Measurements from ENCODE around the gene PCID2.
"Not testable (repeated sequence)": the region's sequence is repeated elsewhere in the genome, so short reads cannot be mapped to it uniquely, and the experiment has no call there.

PCID2 gene

DNA sequence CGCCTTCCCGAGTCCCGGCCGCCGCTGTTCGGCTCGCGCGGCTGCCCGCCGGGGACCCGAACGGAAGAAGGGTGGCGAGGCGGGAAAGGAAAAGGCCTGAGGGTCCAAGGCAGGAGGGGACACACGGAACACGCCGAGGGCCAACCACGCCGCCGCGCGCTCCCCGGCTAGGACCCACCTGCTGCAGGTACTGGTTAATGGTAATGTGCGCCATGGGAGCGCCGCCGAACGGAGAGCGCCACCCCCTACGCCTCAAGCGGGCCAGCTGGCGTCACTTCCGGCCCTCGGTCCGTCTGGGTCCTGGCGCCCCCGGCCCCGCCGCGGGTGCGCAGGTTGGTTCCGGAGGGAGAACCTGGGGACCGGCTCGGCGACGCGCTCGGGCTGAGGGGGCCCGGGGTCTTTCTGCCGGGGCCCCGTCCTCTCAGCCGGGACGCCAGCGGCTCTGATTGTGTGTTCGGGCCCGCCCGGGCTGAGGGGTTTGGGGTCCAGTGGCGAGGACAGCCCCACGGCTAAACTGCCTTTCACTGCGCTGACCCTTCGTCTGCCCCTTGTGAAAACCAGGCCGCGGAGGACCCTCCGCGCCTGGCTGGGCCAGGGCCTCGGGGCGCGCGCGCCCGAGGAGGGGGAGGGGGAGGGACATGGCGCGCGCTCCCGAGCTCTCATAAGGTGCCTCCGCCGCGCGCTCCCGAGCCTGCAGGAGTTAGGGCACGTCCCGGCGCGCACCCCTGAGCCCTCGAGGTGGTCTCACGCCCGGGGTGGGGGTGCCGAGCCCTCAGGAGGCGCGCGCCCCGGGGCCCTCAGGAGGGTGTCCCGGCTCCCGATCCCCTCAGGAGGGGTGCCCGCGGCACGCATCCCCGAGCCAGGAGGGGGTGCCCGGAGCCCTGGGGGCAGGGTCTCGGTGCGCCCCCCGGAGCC lies at the start of gene PCID2:
TSS of gene PCID2 (minus strand) at position 249 of the 915 bp plus-strand sequence. CDS start at position 214, 35 bp downstream.
- peak; percentile 56 for DNase-seq

DNA sequence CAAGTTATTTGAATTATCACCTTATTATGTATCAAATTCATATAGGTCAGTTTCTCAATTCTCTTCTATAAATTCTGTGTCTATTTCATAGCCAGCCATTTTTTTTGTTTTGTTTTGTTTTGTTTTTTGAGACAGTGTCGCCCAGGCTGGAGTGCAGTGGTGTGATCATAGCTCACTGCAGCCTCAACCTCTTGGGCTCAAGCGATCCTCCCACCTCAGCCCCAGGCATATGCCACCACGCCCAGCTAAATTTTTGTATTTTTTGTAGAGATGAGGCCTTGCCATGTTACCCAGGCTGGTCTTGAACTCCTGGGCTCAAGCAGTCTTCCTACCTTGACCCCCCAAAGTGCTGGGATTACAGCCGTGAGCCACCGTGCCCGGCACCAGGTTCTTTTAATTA lies 49.4 kb upstream of the PCID2 start:
- DNase-seq, result not testable (repeated sequence)

DNA sequence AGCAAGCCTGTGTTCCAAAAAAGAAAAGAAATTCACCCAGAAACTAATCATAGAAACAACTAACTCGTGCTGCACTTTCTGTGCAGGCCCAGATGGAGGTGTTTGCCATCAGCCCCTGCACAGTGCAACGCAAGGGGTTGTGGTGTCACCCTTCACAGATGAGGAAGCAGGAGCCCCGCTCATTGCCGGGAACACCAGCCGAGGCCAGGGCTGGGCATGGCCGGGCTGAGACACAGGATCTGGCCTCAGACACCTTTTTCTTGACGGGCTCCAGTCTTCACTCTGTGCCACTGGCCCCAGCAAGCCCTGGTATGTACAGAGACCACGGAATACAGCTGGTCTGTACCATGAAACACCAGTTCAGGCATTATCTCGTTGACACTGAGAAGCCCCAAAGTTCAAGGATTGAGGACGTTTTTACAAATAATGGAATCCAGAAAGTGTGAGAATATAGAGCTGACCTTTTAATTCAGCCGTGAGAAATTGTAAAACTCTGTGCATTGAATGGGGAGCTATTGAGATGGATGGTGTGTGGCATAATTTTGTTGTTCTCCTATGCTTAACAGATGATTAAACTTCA lies 44.1 kb upstream of the PCID2 start:
- DNase-seq, result no peak

DNA sequence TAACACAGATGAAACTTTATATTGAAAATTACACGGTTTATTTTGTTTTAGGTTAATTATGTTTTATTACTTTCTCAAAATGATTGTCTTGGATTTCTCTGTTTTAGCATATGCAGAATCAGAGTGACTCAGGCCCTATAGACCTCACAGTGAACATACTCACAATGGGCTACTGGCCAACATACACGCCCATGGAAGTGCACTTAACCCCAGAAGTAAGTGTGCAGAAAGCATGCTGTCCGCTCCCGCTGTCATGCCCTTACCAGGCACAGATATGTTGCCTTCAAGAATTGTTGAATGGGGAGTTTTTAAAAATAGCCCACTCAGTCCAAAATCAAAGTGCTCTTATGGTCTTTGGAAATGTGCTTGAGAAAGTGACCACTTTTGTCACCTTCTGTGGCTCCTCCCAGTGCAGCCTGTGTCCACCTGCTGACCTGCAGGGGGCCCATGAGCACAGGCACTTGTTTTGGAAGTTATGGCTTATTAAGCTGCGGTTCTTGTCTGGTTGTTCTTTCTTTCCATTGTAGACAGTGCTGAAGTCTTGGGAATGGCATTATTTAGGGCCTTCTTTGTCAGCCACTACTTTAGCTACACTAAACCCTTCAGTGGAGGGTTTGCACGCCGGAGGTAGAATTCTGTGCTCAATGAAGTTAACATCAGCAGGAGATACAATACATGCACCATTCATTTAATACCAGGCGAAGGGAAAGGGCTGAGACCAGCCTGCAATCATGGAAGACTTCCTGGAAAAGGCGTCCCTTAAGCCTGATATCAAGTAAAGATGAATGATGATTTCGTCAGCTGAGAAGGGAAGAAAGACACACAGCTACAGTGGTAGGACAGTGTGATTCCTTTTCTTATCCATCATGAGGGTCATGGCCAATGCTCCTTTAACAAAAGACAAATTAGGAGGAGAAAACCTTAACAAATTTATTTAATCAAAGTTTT lies 37.7 kb upstream of the PCID2 start:
- DNase-seq, result no peak

DNA sequence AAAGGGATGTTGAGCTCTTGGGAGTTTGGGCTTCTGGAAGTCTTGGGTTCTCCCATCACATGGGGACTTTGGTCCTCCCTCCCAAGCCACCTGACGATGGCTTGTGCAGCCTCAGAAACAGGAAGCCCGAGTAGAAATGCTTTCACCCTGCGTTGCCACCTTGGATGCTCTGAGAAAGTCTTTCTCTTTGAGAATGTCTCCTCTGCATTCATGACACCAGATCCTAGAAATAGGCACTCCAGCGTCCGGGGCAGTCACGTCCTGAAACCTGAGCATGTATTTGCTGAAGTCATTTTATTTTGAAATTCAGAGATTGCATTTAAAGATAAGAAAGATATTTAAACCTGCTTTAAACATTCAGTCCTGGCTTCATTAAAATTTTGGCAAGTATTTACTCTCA lies 35.4 kb upstream of the PCID2 start:
- DNase-seq, result no peak

DNA sequence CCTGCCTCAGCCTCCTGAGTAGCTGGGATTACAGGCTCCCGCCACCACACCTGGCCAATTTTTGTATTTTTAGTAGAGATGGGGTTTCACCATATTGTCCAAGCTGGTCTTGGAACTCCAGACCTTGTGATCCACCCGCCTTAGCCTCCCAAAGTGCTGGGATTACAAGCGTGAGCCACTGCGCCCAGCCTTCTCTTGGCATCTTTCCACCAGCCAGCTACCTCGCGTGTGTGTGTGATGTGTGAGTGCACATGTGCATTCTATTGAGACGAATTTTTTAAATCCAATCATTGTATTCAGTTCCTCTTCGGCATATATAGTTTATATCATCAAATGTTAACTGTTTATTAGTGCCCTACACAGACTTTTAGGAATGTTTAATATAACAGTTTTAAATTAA lies 33.2 kb upstream of the PCID2 start:
- DNase-seq, result not testable (repeated sequence)

DNA sequence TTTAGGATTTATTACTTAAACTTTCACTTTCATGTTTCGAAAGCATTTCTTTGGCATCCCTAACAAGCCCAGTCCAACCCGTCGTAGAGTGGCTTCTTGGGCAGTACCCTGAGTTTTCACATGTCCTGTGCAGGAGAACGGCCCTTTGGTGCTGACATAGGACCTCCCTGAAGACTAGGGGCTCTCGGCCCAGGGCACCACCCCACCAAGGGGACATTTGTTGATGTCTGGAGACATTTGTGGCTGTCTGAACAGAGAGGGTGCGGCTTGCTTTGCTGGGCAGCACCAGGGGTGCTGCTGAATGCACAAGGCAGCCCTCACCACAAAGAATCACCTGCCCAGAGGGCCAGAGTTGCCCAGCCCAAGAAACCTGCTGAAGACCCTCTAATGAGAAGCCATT lies 31.5 kb upstream of the PCID2 start:
- no peak for DNase-seq

DNA sequence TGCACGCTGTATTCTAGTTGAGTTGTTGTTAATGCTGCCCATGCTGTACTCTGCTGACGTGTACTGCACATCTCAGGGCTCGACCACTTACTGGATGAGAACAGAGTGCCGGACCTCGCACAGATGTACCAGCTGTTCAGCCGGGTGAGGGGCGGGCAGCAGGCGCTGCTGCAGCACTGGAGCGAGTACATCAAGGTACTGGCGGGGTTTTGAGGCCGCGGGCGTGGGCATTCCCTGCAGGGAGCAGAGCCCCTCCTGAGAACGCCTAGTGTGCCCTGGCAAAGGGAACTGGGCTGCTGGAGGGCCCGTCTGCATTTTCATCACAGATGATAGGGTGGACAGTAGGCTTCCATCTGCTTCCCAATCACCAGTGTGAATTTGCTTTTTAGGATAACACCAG lies 30.9 kb upstream of the PCID2 start:
- DNase-seq, result no peak

DNA sequence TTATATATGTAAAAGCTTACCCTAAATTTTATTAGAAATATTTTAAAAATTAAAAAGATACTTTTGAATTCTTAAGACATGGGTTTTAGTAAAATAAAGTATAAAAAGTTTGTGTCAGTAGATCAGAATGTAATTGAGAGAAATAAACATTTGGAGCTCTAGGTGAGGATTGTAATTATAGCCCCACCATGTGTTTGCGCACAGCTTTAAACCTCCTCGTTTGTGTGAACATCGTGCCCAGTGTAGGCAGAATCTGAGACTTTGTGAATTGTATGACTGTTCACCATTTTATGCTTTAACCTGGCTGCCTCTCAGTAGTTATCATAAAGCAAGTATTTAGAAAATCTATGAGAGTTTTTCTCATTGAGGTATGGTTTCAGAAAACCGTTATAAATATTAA lies 30.1 kb upstream of the PCID2 start:
- DNase-seq, result no peak

DNA sequence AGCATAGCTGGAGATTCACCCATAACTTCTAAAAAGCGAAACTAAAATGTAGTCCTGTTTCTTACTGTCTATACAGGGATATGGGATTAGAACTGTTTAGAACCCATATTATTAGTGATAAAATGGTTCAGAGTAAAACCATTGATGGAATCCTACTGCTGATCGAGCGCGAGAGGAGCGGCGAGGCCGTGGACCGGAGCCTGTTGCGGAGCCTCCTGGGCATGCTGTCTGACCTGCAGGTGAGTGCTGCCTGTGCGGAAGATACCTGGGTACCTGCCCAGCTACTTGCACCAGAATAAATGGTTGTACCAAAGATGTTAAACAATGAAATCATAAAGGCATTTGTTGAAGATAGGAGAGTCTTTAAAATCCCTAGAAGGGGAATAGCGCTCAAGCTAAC lies 24.6 kb upstream of the PCID2 start:
- no peak for DNase-seq

DNA sequence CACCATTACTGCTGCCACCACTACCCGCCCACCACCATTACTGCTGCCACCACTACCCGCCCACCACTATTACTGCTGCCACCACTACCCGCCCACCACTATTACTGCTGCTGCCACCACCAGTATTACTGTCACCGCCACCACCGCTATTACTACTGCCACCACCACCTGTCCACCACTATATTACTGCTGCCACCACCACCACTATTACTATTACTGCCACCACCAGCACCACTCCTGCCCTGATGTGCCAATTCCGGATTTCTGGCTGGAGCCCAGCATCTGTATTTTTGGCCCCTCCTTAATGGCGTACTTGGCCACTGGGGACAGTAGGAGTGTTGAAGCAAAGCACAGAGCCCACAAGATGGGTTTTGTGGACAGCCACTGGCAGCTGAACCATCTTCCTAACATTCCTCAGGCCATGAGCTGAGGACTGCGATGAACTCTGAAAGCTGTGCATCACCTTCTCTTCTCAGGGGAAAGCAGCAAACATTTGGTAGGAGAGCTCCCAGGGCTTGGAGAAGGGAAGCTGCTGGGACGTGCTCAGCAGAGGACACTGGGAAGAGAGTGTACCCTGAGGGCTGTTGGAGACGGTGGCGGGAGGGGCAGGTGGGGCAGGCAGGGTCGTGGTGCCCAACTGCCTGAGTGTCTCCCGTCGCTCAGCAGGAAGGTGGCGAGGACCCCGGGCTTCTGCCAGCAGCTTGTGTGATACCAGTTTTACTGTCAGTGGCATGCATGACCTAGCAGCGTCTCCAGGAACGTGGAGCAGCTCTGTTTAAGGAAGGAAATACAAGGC lies 23.9 kb upstream of the PCID2 start:
- no peak for DNase-seq

DNA sequence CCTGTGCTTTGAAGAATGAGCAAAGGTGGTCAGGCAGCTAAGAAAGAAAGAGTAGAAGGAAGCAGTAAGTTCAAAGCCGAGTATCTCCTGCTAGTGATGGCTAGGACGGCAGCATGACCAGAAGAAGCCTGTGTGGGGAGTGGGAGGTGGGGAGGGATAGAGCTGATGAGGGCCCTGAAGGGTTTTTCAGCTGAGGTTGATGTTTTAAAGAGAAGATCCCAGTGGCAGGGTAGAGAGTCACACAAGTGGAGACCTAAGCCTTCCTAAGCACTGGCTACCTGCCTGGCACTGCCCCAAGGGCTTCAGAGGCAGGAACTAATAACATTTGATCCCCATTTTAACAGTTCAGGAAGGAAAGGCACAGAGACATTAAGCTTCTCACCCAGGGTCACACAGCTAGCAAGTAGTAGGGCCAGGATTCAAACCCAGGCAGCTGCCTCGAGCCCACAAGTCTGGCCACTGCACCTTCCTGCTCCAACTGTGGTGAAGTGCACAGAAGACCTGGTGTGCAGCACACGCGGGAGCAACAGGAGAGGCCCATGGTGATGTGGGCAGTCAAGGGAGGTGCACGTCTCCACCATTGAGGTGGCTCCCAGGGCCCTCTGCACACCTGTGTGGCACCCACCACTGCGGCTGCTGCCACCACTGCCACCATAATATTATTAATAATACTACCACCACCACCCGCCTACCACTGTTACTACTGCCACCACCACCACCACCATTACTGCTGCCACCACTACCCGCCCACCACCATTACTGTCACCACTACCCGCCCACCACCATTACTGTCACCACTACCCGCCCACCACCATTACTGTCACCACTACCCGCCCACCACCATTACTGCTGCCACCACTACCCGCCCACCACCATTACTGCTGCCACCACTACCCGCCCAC lies 23.1 kb upstream of the PCID2 start:
- no peak for DNase-seq

DNA sequence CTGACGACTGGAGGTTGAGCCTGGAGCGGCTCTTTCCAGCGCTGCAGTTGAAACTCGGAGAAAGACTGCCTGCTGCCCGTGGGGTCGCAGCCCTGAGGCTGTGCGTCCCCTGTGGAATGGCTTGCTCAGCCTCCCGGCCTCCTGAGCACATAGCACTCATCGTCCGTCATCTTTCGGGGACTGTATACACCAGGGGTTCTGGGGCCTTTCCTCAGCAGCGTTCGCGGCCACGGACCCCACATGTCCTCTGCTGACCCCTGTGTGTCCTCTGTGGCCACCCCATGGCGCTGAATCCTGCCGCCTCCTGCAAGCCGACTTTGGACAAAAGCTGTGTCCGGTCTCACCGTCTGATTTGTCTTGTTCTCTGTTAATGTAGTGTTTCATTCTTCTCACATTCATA lies 21.3 kb upstream of the PCID2 start:
- DNase-seq, result no peak

DNA sequence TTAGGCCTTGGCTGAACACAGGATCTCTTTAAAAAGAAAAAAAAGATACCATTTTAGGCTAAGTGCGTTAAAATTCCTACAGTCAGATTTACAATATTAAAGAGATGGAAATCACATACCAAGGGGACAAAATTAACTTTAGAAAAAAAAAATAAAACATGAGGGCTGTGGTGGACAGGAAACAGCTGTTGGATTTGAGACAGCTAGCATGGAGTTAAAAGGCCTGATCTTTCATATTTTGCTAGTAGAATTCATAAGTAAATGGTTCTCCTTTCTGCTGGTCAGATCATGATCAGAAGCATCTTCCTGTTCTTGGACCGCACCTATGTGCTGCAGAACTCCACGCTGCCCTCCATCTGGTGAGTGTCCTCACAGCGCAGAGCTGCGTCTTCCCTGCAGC lies 20.7 kb upstream of the PCID2 start:
- no peak for DNase-seq

DNA sequence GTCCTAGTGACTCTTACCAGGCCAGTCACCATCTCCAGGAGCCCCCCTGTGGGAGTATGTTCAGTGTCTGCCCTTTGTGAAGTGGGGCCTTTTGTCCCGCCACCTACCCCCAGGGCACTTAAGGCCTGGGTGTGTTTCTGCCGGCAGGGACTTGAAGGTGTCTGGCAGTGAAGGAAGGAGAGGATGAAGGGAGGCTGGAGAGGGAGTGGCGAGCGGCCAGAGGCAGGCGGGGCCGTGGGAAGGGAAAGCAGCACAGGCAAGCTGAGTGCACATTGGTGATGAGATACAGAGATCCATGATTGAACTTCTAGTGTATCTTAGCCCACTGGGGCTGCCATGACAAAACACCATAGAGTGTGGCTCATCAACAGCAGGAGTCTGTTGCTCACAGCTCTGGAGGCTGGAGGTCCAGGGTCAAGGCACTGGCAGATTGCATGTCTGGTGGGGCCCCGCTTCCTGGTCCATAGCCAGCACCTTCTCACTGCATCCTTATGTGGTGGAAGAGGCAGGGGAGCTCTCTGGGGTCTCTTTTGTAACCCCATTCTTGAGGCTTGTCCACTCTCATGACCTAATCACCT lies 18.5 kb upstream of the PCID2 start:
- no peak for DNase-seq

DNA sequence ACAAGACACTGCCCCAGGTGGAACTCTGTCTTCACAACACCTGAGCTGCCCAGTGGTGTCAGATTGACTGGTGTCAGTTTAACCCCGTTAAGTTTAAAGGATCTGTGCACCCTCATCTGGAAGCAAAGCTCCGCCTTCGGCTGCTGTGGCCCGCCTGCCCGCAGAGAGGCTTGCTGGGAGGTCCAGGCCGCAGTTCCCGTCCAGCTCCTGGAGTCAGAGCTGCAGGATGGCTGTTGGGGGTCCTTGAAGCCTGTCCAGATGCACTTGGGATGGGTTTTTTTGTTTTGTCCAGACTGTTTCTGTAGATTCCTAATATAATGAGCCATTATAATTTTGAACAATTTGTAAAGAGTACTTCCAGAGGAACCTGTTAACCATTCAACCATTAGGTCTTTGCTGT lies 17.0 kb upstream of the PCID2 start:
- no peak for DNase-seq

DNA sequence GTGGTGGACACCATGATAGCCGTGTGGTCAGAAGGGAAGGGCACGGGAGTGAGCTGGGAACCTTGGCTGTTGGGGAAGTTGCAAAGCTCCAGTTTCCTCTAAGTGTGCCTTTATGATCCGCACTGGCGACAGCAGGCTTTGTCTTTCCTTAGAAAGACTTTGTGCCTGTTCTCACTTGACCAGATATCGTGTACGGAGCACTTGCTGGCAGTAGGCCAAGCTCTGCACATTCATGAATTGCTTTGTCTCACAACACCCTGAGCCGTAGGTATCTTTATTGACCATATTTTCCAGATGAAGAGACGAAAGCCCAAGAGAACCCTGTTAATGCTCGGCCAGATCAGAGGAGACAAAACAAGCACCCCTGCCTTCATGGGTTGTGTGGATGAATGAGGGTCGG lies 16.0 kb upstream of the PCID2 start:
- DNase-seq, result no peak

DNA sequence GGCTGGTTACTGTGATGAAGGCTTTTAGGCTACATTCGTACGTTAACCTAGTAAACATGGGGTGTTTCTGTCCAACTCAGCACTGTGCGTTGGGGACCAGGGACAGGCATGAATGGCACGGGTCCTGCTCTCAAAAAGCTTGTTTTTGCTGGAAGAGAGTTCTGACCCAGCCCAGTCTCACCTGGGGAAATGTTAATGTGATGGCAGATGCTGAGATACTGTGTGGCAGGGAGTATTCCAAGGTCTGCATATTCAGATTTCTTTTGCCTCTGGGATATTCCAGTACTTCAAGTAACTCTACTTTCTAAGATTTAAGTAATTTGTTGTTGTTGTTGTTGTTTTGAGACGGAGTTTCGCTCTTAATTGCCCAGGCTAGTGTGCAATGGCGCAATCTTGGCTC lies 14.6 kb upstream of the PCID2 start:
- DNase-seq, result no peak

DNA sequence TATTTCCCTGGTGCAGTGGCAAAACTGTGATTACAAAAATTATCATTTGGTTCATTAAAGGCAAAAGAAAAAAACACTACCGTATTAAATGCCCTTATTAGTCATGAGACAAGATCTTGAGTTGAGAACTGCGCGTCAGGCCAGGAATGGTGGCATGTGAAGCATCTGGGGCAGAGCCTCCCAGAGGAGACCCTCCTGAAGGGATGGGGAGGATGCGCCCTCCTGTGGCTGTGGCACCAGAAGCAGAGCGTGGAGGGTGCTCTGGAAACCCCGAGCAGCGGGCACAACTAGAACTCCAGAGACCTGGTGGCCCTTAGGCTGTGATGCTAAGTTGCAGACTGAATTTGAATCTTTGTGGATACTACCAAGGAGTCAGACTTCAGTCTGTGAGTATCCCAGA lies 12.4 kb upstream of the PCID2 start:
- no peak for DNase-seq

DNA sequence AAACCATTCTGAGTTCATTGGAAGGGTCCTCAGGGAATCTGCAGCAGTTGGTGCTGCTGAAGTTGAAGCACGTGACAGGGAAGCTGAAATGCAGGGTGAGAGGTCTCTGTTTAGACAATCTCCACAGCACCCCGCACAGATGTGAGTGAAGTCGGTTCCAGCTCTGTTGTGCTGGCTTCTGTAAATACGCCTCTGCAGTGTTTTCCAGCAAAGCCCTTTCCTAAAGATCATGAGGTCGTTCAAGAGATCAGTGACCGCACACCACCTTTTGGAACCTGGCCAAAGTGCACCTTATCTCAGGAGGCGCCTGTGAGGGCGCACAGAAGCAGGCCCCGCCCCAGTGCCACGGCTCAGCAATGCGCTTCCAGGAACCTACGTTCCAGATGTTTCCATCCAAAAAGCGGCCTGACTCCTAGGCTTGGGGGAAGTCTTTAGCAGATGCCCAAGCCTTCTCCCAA lies 11.7 kb upstream of the PCID2 start:
- DNase-seq, result no peak

All from NCI-H524 treated with DMSO at 0.1 percent for 48 hours (cell line).